Colonic mucosa (tissue), 4 donors: ENCODE data around the gene PRKCA. TPM values are rescaled to one million over a fixed set of nuclear protein-coding genes. Genes with fewer than 3 reads are reported as not detected.

Source experiments
- DNase-seq: peaks from one replicate; pipeline ENCODE4 v3.0.0-alpha.2; 2020
- H3K27ac ChIP-seq: fragments of 200-600 bp; one replicate; pipeline ENCODE4 v1.8.0; 2021
- H3K27me3 ChIP-seq: fragments of 200-600 bp; one replicate; pipeline ENCODE4 v1.8.0; 2021
- H3K36me3 ChIP-seq: fragments of 200-600 bp; one replicate; pipeline ENCODE4 v1.8.0; 2021
- H3K4me1 ChIP-seq: fragments of 200-600 bp; one replicate; pipeline ENCODE4 v1.8.0; 2021; ENCODE audit warnings: mild to moderate bottlenecking
- H3K4me3 ChIP-seq: fragments of 200-600 bp; one replicate; pipeline ENCODE4 v1.8.0; 2021
- H3K9ac ChIP-seq, 2 donors: one replicate each; pipeline ENCODE4 v1.7.0; 2013; ENCODE audit warnings: control low read depth in 2 of 2, low read depth in 2 of 2, low read length in 2 of 2
- H3K9me3 ChIP-seq: fragments of 200-600 bp; one replicate; pipeline ENCODE4 v1.8.0; 2021
- intact Hi-C: fragments of 100-400 bp; cut with DNase I; formaldehyde crosslinking; loops from one replicate; pipeline ENCODE4 v1.14.1; 2022
- total RNA-seq, 2 donors: library from RNA; stranded (reverse); fragmentation: NEBNext Ultra II Directional in 1 of 2; extraction: Animal tissue kit (Norgen Biotek cat#: 25700) in 1 of 2; gene quantifications; one replicate each; pipeline ENCODE4 v1.2.1, GENCODE V29; 2021
- TF ChIP-seq, protein P1 (sequence below): fragments of 200-600 bp; IDR thresholded peaks from one replicate; pipeline ENCODE4 v1.8.0; 2022; ENCODE audit warnings: antibody characterized with exemption, mild to moderate bottlenecking
- donor health status: healthy.
- donor health status: DM: no; HTN: no; CAD: no.
- donor health status: DM: no; HTN: no; CAD: no.

Gene PRKCA
- total RNA-seq, 2 donors from 2014 or later = 40.0 to 41.8 TPM

DNA sequence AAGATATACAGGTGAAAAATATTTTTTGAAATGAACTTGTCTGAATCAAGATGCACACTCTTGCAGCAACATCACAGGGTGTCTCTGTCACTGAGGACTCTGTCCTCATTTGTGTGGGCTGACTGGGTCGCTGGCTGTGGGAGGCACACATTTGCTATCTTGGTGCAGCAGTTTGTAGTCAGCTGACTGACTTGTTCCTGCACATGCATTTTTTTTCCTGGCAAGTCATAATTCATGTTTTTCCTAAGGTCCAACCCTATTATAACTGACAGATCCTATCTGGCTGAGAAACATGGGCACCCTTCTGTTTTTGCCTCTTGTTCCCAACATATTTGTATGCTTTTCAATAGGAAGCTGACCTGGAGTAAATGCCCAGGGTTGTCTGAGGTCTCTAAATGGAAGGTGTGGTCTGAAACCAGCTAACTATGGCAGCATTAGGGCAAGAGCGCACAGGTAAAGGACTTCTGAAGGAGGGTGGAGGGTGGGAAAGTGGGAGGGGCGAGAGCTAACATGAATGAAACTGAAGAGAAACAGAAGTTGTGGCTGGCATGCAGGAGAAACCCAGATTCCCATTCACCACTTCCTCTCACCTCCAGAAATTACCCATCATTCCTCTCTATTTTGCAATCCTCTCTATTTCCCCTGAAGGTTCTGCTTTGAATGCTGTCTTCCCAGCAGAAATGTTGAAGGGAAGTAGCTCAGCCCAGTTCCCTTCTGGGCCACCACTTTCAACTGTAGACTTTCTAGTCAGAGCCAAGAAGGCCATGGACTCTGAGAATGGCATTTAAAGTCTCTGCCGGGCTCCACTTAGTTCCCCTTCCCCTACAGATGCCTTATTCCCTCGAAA, 166.1 kb downstream of the PRKCA start:
- Histone ChIP-seq H3K36me3 (no peaks in the 10 kb centered on the region), H3K27me3 (no peaks in the 10 kb centered on the region), H3K27ac (no peak overlapping the region), H3K9me3 (no peaks in the 10 kb centered on the region), H3K4me1 (peaks cover 5% of the 10 kb centered on the region), H3K9ac (no peak overlapping the region), H3K4me3 (no peak overlapping the region)
- no peak for DNase-seq
- TF ChIP-seq, protein P1, sequence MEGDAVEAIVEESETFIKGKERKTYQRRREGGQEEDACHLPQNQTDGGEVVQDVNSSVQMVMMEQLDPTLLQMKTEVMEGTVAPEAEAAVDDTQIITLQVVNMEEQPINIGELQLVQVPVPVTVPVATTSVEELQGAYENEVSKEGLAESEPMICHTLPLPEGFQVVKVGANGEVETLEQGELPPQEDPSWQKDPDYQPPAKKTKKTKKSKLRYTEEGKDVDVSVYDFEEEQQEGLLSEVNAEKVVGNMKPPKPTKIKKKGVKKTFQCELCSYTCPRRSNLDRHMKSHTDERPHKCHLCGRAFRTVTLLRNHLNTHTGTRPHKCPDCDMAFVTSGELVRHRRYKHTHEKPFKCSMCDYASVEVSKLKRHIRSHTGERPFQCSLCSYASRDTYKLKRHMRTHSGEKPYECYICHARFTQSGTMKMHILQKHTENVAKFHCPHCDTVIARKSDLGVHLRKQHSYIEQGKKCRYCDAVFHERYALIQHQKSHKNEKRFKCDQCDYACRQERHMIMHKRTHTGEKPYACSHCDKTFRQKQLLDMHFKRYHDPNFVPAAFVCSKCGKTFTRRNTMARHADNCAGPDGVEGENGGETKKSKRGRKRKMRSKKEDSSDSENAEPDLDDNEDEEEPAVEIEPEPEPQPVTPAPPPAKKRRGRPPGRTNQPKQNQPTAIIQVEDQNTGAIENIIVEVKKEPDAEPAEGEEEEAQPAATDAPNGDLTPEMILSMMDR = no peak
- intact Hi-C loops = no loop called here

DNA sequence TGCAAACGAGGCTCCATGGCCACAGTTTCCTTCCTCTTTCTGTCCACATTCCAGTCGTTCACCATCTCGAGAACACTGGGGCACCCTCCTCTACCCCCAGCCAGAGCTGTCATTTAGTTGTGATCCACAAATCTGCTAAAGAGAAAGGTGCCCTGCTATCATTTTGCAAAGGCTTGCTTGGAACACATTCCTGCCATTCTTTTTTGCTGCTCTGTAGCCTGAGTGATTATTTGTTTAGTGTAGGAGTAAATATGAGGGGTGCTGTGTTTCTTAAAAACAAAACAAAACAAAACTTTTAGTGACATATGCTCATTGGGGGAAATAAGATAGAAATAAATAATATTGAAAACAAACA, 166.7 kb downstream of the PRKCA start:
- Histone ChIP-seq H3K9ac (no peak overlapping the region), H3K4me3 (no peak overlapping the region), H3K27me3 (no peaks in the 10 kb centered on the region), H3K27ac (no peak overlapping the region), H3K4me1 (peaks cover 4% of the 10 kb centered on the region), H3K36me3 (no peaks in the 10 kb centered on the region), H3K9me3 (no peaks in the 10 kb centered on the region)
- intact Hi-C loops = no loop called here
- TF ChIP-seq, protein P1 = no peak
- no peak for DNase-seq

DNA sequence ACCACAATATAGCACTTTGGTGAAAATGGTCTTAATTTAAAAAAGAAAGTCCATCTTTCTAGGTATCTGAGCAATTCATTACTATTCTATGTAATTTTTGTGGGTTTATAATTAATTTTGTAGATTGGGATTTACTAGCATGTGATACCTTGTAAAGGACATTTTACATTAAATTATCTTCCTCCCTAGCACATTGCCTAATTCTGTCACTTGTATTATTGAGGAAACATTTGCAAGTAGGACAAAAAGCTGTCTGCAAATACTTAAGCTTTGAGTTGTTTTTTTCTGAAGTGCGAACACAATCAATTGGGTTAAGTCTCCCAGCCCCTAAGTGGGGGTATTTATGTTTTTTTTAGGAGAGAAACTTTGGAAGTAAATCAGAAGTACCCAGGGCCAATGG, 167.0 kb downstream of the PRKCA start:
- H3K4me3 ChIP-seq = no peak overlapping the region
- no peaks in the 10 kb centered on the region for H3K27me3 ChIP-seq
- H3K27ac ChIP-seq = no peak overlapping the region
- no peaks in the 10 kb centered on the region for H3K9me3 ChIP-seq
- no peak for DNase-seq
- TF ChIP-seq, protein P1 = no peak
- no peak overlapping the region for H3K9ac ChIP-seq
- intact Hi-C loops = no loop called here
- H3K4me1 ChIP-seq = peaks cover 4% of the 10 kb centered on the region
- H3K36me3 ChIP-seq = no peaks in the 10 kb centered on the region

DNA sequence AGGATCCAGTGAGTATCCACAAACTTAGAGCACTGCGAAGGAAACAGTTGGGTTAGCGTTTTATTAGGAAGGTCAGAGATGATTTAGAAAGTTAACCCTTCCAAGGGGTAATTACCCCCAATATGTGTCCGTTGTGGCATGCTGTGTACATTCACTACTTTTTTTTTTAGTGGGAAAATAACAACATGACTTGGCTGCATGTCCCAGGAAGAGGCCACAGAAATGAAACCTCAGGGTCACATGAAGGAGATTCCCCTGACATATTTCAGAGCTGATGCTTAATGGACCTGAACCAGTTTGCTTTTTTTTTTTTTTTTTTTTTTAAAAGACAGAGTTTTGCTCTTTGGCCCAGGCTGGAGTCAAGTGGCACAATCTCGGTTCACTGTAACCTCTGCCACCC, 167.5 kb downstream of the PRKCA start:
- no peak for DNase-seq
- TF ChIP-seq, protein P1 = no peak
- Histone ChIP-seq H3K27me3 (no peaks in the 10 kb centered on the region), H3K4me3 (no peak overlapping the region), H3K4me1 (peaks cover 4% of the 10 kb centered on the region), H3K27ac (no peak overlapping the region), H3K36me3 (no peaks in the 10 kb centered on the region), H3K9ac (no peak overlapping the region), H3K9me3 (no peaks in the 10 kb centered on the region)
- intact Hi-C loops = no loop called here

DNA sequence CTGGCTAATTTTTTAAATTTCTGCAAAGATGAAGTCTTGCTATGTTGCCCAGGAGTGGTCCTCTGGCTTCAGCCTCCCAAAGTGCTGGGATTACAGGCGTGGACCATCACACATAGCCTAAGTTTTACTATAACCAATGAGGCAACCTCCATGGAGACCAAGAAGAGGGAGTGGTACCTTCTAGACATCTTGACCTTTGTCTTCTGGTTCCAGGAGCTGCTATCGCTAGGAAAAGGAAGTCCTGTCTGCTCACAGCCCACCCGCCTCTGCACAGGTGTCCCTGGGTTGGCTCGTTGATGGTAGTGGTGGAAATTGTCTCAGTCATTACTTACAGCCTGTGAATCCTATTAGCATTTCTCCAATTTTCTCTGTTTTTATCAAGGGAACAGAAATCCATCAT, 169.7 kb downstream of the PRKCA start:
- Histone ChIP-seq H3K4me3 (no peak overlapping the region), H3K4me1 (peaks cover 4% of the 10 kb centered on the region), H3K27me3 (no peaks in the 10 kb centered on the region), H3K27ac (no peak overlapping the region), H3K9ac (no peak overlapping the region), H3K9me3 (no peaks in the 10 kb centered on the region), H3K36me3 (no peaks in the 10 kb centered on the region)
- TF ChIP-seq, protein P1 = no peak
- intact Hi-C loops = no loop called here
- no peak for DNase-seq
